GM21526 (cell line): ENCODE results near the gene ANXA4.
A peak's percentile ranks its signal among the peaks of the same experiment; 100 is the strongest.
"Not testable (repeated sequence)": the region's sequence is repeated elsewhere in the genome, so short reads cannot be mapped to it uniquely, and the experiment has no call there.

Experiments used
- ATAC-seq: cut with Tn5 transposase; IDR thresholded peaks from one replicate; pipeline ENCODE4 v1.9.1; 2021; ENCODE audit warnings: moderate library complexity; ENCODE audit not compliant: unreplicated experiment, low FRiP score

The ANXA4 gene

GRCh38 chr2:69741575-69742321 lies at the start of gene ANXA4:
Gene ANXA4 (plus strand): TSS chr2:69742134. CDS start chr2:69781566, 39,432 bp downstream.
- peak; percentile 71 for ATAC-seq

DNA sequence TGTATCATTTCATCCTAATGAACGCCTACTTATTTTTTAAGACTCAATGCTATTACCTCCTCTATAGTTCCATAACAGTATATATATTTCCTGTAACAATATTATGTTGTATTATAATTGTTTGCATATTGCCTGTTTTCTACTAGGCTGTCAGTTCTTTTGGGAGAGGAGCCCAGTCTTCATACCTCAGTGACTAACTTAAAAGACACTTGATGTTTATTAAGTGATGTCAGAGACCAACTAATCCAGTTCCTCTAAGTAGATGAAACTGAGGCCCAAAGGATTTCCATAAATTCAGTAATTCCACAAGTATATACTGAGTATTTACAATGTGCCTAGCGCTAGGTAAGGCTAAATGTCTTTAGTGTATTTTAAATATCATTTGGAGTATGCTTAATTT lies 49.5 kb upstream of the ANXA4 start:
- no peak for ATAC-seq

GRCh38 chr2:69693059-69693774 lies 48.7 kb upstream of the ANXA4 start:
- ATAC-seq = no peak

DNA sequence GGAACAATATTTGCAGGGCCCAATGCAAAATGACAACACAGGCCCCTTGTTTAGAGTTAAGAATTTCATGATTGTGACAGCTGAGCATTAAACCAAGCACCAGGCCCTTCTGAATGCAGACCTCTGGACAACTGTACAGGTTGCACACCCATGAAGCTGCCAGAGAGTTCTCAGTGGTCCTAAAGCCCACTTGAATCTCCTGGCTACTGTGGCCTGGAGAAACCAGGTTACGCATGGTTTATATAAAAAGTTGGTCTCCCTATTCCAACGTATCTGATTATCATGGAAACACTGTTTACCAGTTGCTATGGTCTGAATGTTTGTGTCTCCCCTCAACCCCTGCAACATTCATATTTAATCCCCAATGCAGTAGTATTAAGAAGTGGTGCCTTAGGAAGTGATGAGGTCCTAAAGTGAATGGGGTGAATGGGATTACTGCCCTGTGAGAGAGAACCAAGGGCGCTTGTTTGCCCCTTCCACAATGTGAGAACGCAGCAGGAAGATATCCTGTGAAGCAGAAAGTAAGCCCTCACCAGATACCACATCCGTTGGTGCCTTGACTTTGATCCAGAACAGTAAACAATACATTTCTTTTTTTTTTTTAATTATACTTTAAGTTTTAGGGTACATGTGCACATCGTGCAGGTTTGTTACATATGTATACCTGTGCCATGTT lies 48.0 kb upstream of the ANXA4 start:
- no peak for ATAC-seq

DNA sequence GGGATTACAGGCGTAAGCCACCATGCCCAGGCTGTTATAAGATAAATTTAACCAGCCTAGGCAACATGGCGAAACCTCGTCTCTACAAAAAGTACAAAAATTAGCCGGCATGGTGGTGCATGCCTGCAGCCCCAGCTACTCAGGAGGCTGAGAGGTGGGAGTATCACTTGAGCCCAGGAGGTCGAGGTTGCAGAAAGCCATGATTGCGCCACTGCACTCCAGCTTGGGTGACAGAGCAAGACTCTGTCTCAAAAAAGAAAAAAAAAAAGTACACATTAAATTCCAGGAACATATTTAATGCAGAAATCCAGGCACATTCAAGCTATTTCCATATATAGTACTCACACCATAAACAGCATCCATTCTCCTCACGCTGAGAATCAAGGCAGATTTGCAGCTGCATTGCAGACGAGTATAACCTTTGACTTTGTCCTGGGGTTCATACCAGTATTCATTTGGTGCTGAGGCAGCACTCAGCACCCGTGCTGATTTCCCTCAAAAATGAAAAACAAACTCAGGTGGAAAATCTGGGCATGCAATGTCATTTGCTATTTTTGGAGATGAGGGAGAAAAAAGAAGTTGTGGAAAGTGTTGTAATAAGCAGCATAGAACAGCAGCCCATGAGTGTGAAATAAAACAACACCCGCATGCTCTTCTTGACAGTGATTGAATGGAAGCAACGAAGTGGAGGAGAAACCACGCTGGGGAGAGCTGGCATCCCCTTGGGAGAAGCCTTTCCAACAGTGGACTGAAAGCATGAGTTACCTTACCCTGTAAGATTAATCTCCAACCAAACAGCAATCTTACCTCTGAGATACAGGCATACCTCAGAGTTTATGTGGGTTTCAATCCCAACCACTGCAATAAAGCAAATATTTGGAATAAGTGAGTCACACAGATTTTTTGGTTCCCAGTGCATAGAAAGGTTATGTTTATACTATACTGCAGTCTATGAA lies 46.8 kb upstream of the ANXA4 start:
- ATAC-seq = no peak

GRCh38 chr2:69695850-69696216 lies 46.1 kb upstream of the ANXA4 start:
- ATAC-seq = no peak

DNA sequence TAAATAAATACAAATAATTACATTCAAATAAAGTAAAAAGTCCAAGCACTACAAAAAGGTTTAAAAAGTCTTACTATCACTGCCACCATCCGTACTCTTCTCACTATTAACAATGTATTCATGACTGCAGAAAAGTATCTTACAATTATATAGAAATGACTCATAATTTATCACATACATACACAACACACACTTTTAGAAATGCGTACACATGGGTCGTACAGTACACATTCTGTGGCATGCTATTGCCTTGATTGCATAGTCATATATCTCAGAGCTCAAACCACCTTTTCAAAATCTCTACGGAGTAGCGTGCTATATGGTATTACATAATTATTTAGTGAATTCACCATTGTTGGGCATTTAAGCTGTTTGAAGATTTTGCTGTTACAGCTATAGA lies 41.6 kb upstream of the ANXA4 start:
- no peak for ATAC-seq

GRCh38 chr2:69701100-69701945 lies 40.6 kb upstream of the ANXA4 start:
- no peak for ATAC-seq

GRCh38 chr2:69703189-69703588 lies 38.7 kb upstream of the ANXA4 start:
- ATAC-seq = no peak

DNA sequence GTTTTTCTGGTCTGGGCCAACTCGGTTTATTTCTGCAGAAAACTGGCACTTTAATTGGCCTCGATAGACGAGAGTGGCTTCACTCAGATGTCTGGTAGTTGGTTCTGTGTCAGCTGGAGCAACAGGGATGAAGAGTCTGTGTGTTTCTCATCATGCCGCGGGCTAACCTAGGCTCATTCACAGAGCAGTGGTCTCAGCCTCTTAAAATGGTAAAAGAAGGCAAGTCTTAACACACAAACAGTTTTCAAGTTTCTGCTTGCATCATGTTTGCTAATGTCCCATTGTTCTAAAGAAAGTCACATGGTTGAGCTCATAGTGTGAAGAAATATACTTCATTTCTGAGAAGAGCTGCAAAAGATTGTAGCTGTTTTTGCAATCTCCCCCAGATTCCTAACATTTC lies 37.5 kb upstream of the ANXA4 start:
- no peak for ATAC-seq

GRCh38 chr2:69709290-69709689 lies 32.6 kb upstream of the ANXA4 start:
- ATAC-seq = no peak

DNA sequence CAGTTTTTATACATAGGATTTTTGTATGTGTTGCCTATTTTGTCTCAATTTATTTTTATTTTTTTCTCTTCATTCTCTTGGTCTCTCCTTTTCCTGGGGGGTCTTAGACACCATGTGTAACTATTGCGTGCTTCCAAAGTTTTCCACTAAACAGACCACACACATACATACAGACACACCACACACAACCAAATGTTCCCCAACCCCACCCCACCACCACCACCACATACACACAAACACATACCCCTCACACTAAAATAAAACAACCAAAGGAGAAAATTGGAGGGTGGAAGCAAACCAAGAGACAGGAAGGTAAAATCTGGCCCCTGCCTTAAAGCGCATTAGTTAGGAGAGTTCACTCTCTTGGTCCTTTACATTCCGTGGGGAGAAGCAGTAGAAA lies 30.0 kb upstream of the ANXA4 start:
- no peak for ATAC-seq

- ATAC-seq = no peak
These were observed 27.9 kb upstream of the ANXA4 start for GRCh38 chr2:69714024-69714423.

GRCh38 chr2:69714539-69715220 lies 27.3 kb upstream of the ANXA4 start:
- not testable (repeated sequence) for ATAC-seq

DNA sequence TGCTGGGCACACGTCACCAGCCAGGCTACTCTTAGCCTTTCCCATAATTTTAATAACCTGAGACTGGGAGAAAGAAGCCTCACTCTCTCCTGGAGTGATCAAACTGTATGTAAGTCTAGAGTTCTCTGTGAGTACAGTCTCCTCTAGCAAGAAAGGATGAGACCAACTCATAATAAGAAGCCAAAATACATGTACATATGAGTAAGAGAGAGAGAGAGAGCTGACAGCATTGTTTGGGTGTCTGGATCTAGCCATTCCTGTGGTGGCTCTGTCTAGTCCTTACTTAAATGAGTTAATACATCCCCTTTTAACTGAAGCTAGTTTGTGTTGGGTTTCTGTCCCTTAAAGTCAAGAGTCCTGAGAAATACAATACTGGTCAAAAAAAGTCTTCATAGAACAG lies 26.0 kb upstream of the ANXA4 start:
- no peak for ATAC-seq

DNA sequence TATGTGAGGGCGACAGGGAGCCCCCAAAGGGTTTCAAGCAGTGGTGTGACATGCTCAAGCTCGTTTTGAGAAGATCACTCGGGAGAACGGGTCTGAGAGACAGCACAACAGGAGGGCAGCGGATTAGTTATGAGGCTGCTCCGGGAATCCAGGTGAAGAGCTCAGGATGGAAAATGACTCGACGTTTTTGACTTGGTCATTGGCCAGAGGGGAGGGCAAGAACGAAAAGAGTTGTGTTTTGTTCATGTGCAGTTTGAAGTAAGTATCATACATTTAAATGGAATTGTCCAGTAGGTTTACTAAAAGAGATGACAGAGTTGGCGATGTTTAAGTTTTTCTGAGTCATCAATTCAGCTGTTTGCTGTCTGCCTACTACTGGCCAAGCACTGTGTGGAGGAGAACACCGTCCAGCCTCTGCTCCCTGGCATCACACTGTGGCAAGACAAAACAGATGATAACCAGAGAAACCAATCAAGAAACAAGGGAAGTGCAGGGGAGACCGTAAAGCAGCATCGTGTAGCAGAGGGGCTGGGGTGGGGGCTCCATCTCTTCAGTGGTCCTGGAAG lies 25.3 kb upstream of the ANXA4 start:
- ATAC-seq = no peak

DNA sequence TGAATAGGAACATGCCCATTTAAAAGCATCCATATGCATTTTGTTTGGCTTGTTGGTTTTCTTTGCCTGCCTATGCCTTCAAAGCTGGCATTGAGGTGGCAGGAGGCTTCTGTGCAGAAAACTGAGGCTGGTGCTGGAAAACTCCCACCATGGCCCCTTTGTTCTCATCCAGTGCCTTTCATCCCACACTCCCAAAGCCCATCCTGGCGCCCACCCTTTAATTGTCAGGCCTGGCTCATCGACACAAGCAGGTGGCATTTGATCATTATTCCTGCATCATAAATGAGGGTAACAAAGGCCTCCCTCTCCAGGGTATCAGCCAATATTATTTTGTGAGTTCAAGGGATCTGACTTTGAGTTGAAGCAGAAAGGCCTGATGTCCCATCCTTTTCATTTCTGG lies 24.7 kb upstream of the ANXA4 start:
- ATAC-seq = no peak

GRCh38 chr2:69717861-69718273 lies 24.1 kb upstream of the ANXA4 start:
- ATAC-seq = no peak
